Measurements from ENCODE around the gene GRK7.

The GRK7 gene

GRCh38 chr3:141767066-141767465 is 3.9 kb downstream of the GRK7 start:
- no peak for DNase-seq (ENCODE audit: extremely low read depth, low read depth)
- no peak for TF ChIP-seq CTCF (IDR thresholded peaks at IDR 0.05; ENCODE audit: low read depth, low read length, missing control alignments)
- H3K4me3 ChIP-seq (replicated peaks; ENCODE audit: low read depth, low read length): no peak overlapping the region

GRCh38 chr3:141769221-141769894 is 6.2 kb downstream of the GRK7 start:
- H3K4me3 ChIP-seq (replicated peaks; ENCODE audit: low read depth, low read length): no peak overlapping the region
- TF ChIP-seq CTCF (IDR thresholded peaks at IDR 0.05; ENCODE audit: low read depth, low read length, missing control alignments): no peak
- no peak for DNase-seq (ENCODE audit: extremely low read depth, low read depth)

DNA sequence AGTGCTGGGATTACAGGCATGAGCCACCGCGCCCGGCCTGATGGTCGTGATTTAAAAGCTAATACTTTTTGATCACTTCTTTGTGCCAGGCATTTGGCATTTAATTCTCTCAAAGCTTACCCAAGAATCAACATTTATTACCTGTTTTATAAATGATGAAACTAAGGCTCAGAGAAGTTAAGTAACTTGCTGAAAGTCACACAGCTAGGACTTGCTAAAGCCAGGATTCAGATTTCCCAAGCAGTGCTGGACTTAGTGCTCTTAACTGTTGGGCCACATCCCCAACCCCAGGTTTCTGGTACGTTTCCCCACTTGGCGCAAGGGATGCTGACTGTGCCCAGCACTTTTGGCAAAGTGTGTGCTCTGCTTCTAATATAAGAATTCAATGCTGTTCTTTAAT is 10.5 kb downstream of the GRK7 start:
- no peak for DNase-seq (ENCODE audit: extremely low read depth, low read depth)
- no peak for TF ChIP-seq CTCF (IDR thresholded peaks at IDR 0.05; ENCODE audit: low read depth, low read length, missing control alignments)
- H3K4me3 ChIP-seq (replicated peaks; ENCODE audit: low read depth, low read length): no peak overlapping the region

DNA sequence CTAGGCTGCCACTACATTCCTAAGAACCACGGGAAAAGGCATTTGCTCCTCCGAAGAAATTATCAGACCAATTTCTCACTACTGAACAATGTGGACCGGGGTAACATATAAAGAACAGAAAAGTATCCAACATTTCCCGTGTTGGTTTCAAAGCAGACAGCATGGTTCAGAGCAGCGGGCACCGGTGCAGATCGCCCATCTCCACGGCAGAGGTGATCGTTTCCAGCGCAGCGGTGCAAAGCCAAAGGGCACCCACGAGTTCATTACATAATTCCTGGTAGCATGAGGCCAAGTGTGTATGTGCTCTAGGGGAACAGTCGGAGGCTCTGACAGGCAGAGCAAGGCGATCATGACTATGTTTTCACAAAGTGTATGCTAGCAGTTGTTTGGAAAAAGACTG is 13.2 kb downstream of the GRK7 start:
- no peak for DNase-seq (ENCODE audit: extremely low read depth, low read depth)
- TF ChIP-seq CTCF (IDR thresholded peaks at IDR 0.05; ENCODE audit: low read depth, low read length, missing control alignments): no peak
- no peak overlapping the region for H3K4me3 ChIP-seq (replicated peaks; ENCODE audit: low read depth, low read length)

DNA sequence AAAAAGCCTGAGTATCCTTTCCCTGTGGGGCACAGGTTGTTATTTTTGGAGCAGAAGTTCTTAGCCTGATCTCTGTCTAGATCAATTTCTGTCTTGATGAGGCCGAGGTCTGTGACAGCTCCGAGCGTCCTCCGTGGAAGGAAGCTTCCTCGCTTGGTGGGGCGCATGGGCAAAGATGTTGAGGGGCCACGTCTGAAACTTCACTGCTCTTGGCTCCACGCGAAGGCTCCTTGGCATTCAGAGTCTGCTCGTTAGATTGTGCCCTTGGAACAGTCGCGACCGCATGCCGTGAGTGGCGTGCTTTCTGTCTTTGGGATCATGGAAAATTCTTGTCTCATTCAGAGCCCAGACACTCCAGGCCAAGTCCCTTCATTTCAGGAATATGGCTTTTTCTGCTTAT is 13.7 kb downstream of the GRK7 start:
- DNase-seq (ENCODE audit: extremely low read depth, low read depth): no peak
- TF ChIP-seq CTCF (IDR thresholded peaks at IDR 0.05; ENCODE audit: low read depth, low read length, missing control alignments): no peak
- H3K4me3 ChIP-seq (replicated peaks; ENCODE audit: low read depth, low read length): no peak overlapping the region

GRCh38 chr3:141777957-141778813 is 15.0 kb downstream of the GRK7 start:
- DNase-seq (ENCODE audit: extremely low read depth, low read depth): no peak
- no peak overlapping the region for H3K4me3 ChIP-seq (replicated peaks; ENCODE audit: low read depth, low read length)
- no peak for TF ChIP-seq CTCF (IDR thresholded peaks at IDR 0.05; ENCODE audit: low read depth, low read length, missing control alignments)

Measured in HFF-Myc (cell line).